ENCODE measurements around the gene CFAP46.
"Not testable (repeated sequence)": the region's sequence is repeated elsewhere in the genome, so short reads cannot be mapped to it uniquely, and the experiment has no call there.

The CFAP46 gene

DNA sequence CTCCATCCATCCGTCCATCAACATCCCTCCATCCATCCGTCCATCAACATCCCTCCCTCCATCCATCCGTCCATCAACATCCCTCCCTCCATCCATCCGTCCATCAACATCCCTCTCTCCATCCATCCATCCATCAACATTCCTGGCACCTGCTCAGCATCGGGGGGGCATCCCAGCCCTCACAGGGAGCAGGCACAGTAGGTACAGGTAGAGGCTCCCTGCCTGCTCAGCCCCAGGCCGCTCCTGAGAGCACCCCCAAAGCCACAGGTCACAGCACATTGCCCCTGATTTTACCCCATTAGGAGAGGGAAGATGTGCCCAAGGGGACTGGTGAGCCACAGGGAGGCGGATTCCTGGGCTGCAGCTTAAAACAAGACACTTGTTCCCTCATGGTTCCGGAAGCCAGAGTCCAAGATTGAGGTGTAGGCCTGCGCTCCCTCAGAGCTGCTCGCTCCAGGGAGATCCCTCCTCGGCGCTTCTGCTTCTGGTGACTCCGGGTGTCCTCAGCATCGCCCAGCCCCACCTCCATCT is 21.1 kb upstream of the CFAP46 start:
- no peak for DNase-seq (ENCODE audit: low read depth, low spot score)

DNA sequence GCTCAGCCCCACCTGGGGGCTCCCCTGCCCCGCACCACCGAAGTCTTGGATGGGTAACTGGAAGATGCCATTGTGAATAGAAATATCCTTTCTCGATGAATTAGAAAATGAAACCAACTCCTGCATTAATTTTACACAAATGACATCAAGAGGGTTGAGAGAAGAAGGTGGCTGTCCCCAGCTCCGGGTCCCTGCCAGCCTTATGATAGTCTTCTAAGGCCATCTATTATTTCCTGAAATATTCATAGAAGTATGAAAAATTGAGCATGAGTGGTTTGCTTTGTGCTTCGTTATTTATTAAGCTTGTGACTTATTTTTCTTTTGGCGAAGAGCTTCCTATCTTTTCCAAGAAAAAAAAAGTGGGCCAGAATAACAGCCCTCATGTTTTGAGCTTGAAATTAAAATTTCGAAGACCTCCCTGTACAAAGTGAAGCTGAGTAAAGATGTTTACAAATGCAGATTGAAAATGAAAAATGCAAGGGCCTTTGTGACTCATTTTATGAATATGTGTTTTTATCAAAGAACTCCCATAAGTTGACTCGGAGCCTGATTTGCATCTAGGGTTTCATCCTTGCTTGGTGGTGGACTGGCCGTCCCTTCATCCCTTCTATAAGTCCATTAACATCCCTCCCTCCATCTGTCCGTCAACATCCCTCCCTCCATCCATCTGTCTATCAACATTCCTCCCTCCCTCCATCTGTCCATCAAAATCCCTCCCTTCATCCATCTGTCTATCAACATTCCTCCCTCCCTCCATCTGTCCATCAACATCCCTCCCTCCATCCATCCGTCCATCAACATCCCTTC is 20.5 kb upstream of the CFAP46 start:
- no peak for DNase-seq (ENCODE audit: low read depth, low spot score)

DNA sequence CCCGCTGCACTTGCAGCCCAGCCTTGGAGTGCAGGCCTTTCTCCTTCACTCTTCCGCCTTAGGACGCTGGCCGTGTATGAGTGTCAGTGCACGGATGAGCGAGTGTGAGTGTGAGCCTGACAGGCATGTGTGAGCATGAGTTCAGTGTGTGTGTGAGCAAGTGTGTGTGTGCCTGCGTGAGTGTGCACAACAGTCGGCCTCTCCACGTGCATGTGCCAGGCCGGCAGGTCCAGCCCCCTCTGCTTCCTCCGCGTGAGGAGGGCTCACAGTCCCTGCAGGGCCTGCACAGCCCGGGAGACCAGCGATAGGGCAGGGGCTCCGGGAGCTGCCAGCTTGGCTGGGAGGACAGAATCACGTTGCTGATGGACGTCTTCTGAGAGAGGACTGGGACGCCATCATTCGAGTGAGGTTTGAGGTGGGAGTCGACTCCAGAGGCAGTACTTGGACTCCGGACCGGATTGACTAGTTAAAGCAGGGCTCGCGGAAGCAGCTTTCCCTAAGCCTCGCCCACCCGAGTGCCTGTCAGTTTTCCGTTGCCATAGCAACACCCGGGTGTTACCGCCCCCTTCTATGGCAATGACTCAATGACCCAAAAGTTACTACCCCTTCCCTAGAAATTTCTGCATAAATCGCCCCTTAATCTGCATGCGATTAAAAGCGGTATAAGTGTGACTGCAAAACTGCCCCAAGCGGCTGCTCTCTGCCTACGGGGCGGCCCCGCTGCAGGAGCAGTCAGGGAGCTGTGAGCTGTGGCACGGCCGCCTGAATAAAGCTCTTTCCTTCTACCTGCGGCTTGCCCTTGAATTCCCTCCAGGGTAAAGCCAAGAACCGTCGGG is 19.6 kb upstream of the CFAP46 start:
- peak; percentile 65 for DNase-seq (ENCODE audit: low read depth, low spot score)

DNA sequence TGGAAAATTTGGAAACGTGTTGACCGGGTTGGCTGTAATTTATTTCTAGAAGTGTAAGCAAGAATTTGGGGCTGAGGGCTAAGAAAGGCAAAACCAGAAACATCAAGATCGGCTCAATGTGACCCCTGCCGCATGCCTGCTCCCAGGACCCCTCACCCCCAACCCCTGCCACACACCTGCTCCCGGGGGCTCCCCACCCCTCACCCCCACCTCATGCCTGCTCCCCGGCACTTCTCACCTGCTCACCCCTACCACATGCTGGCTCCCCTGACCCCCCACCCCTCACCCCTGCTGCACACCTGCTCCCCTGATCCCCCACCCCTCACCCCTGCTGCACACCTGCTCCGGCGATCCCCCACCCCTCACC is 19.0 kb upstream of the CFAP46 start:
- DNase-seq (ENCODE audit: low read depth, low spot score), result no peak

DNA sequence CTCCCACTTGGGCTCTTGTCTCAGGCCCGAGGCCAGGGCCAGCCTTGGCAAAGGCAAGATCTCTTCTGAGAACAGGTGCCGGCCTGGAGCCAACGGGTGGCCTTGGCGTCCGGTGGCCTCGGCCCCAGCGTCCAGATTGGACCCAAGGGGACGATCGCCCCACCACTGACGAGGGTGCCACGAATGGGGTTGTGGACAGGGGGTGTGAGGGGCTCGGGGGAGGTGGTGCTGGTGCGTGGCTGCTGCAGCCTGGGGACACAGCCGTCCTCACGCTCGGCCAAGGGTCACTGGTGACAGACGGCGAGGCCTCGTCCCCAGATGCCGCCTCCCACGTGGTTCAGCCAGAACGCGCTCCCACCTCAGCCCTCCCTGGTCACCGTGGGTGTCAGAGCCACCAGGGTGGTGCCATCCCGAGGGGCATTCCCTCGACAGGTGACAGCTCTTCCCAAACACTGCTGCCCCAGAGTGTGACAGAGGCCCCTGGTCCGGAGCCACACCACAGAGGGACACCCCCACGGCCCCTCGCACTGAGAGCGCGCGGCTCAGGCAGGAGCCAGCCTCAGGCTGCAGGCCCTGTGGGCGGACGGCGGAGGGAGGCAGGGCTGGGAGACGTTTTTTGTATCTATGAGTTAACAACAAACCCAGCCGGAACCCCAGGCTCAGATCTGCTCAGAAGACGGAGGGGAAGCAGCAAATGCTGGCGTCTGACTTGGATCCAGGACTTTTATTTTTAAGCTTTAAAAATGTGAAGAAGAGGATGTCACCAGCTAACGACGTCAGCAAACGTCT is 18.5 kb upstream of the CFAP46 start:
- no peak for DNase-seq (ENCODE audit: low read depth, low spot score)

DNA sequence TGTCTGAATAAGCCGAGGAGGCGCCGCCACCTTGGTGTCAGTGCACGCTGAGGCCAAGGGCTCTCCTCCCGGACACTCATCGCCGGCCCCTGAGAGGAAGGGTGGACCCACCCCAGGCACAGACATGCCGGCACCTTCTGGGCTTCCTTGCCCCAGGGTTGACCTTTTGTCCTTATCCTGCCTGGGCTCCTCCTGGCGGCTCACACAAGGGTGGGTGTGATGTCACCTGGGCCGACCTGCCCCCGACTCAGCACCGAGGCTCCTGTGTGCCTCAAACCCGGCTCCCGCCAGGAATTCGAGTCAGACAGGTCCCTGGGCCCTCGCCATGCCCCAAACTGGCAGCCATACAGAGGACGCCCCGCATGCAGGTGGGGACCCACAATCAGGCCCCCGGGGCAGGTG is 17.7 kb upstream of the CFAP46 start:
- no peak for DNase-seq (ENCODE audit: low read depth, low spot score)

DNA sequence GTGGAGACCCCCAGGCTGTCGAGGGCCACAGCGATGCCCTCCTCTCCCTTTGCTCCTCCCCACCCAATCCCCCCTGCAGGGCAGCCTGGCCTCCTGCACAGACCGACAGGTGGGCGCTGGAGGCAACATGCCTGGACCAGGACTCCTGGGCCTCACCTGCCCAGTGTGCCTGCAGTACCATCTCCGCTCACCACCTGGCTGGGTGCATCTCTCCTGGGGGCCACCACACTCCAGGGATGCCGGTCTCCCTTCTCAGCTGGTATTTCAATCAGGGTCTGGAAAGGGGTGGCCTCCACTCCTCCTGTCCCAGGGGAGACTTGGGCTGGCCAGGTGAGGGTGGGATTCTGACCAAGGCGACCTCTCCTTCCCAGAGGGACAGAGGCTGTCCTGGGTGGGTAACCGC is 17.2 kb upstream of the CFAP46 start:
- no peak for DNase-seq (ENCODE audit: low read depth, low spot score)

DNA sequence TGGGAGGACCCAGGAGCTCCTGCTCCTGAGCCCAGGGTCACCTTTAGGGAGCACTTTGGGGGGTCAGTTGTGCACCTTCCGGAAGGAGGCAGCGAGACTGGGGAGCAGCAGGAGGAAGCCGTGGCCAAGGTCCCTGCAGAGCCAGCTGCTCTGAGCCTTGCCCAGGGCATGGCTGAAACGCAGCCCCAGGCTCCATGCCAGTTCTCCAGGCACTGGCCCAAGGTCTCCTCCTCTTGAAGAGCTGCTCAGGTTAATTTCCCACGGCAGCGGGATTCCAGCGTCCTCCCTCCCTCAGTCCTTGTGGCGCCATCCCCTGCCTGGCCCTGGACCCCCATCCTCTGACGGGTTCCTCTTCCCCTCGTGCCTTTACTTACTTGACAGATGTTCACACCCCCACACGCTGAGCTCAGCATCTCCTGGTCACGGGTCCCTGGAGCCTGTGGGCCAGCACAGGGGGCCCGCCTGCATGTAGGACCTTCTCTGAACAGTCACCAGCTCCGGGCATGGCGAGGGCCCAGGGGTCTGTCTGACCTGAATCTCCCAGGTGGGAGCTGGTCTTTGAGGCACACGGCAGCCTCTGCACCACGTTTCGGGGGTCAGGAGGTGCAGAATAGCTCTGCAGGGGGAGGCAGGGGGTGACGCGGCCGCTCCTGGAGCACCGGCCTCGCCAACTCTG is 16.7 kb upstream of the CFAP46 start:
- no peak for DNase-seq (ENCODE audit: low read depth, low spot score)

DNA sequence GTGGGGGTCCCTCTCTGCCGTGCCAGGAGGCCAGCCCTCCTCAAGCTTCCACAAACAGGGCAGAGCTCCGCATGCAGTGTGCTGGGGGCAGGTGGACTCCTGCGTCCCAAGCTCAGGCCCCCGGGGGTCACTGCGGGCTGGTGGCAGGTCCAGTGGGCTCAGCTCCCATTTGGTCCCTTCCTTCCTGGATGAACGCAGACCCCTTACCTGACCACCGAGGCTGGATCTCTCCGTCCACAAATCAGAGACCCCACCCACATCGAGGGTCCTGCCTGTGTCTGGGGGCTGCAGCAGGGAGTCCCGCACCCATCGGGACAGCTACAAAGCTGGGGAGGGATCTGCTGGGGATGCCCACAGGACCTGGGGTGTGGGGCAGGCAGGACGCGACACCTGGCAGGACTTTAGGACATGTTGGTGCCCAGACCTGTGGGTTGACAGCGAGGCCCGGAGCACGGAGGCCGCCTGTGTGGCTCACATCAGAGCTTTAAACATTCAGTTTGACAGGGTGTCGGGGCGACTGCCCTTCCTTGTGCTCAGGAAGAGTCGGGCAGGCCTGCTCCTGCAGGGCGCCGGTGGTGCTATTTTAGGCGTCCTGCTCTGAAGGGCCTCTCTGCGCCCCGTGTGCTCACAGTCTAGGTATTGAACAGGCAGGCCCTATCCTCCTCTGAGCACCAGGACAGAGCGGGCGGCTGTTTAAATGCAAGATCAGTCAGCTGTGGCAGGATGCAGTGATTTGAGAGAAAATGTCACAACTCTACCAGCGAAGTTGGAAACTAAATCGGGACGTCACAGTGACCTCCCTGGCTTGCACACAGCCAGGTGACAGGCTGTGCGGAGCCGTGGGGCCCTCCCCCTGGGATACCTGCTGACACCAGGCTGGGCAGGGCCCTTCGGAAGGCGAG is 15.9 kb upstream of the CFAP46 start:
- no peak for DNase-seq (ENCODE audit: low read depth, low spot score)

DNA sequence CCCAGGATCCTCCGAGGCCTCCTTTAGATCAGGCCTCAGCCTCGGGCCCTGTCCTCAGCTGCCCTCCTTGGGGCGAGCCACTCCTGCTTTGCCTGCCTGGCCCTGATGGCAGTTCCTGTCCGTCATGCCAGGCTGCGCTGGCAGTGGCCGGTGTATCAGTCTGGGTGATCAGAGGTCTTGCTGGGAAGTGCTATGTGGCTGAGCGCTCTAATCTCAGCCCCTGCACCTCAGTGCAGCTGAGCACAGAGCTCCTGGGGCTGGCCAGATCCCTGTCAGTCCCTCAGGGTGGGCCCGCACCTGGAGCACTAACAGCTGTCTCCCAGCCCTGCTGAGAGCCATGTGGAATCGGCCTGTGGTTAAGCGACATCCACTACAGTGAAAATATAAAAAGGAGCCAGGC is 14.8 kb upstream of the CFAP46 start:
- DNase-seq (ENCODE audit: low read depth, low spot score), result no peak

DNA sequence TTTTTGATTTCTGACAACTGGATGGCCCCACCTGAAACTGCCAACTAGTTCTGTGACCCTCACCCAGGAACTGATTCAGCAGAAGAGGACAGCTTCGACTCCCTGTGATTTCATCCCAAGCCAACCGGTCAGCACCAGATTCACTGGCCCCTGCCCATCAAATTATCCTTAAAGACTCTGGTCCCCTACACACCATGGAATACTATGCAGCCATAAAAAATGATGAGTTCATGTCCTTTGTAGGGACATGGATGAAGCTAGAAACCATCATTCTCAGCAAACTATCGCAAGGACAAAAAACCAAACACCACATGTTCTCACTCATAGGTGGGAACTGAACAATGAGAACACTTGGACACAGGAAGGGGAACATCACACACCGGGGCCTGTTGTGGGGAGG is 13.9 kb upstream of the CFAP46 start:
- DNase-seq (ENCODE audit: low read depth, low spot score), result not testable (repeated sequence)

DNA sequence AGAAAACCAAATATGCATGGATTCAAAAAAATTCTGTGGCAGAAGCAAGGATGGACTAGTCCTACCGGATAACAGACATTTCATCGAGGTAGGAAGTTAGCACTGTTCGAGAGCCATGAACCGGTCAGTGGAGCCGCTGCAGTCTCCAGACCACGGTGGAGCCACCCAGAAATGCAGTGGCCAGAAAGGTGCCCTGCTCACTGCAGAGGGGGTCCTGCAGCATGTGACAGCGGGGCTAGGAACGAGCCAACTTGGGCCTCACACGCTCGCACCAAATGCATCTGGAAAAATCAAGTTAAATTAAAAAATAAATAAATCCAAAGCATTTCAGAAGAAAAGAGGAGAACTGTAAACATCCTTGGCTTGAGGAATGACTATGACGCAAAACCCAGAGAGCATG is 13.1 kb upstream of the CFAP46 start:
- no peak for DNase-seq (ENCODE audit: low read depth, low spot score)

DNA sequence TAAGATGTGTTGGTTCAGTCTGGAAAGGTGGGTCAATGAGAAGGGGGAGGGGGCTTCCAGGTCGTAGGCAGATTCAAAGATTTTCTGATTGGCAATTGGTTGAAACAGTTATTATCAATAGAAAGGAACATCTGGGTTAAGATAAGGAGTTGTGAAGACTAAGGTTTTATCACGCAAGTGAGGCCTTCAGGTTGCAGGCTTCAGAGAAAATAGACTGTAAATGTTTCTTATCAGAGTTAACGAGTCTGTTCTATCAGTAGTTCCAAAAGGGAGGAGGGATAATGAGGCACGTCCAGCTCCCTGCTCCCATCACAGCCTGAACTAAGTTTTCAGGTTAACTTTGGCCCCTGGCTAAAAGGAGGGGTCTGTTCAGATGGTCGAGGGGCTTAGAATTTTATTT is 11.1 kb upstream of the CFAP46 start:
- DNase-seq (ENCODE audit: low read depth, low spot score), result no peak

DNA sequence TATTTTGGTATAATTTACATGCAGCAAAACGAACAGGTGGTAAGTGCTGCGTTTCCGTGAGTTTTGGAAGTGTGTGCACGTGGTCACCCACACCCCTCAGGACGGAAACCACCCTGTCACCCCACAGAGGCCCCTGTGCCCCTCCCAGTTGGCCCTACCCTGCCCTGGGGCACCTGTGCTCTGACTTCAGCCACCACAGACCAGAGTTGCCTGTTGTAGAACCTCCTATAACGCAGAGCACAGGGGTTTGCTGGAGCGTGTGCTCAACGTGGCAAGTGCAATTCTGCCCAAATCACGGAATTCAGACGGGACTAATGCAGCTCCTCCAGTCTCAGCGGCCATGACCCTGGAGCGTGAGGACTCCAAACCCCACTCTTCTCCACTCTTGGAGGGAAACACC is 9.6 kb upstream of the CFAP46 start:
- no peak for DNase-seq (ENCODE audit: low read depth, low spot score)

DNA sequence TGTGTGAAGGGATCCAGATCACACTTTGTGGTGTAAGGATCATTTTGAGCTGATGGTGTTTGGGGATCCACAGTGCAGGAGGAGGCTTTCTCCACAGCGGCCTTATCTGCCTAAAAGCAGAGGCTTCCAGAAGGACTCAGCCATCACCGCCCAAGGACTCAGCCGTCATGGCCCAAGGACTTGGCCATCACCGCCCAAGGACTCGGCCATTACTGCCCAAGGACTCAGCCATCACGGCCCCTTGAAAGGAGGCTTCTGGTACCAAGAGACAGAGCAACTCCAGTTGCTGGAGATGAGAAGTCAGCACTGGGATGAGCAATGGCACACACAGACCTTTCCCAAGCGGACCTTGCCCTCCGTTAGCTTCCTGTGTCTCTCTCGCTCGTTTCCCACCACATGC is 6.0 kb upstream of the CFAP46 start:
- DNase-seq (ENCODE audit: low read depth, low spot score), result no peak

DNA sequence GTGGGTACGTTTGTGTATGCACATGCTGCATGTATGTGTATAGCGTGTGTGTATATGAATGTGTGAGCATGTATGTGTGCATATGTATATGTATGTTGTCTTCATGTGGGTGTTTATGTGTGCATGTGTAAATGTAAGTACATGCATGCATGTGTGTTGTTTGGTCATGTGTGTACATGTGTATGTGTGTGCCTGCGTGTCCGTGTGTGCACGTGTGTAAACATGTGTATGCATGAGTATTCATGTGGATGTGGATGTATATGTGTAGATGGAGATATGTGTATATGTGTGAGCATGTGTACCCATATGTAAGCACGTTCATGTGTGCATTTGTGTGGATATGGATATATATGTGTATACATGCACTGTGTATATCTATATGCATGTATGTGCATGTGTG is 5.5 kb upstream of the CFAP46 start:
- DNase-seq (ENCODE audit: low read depth, low spot score), result no peak

DNA sequence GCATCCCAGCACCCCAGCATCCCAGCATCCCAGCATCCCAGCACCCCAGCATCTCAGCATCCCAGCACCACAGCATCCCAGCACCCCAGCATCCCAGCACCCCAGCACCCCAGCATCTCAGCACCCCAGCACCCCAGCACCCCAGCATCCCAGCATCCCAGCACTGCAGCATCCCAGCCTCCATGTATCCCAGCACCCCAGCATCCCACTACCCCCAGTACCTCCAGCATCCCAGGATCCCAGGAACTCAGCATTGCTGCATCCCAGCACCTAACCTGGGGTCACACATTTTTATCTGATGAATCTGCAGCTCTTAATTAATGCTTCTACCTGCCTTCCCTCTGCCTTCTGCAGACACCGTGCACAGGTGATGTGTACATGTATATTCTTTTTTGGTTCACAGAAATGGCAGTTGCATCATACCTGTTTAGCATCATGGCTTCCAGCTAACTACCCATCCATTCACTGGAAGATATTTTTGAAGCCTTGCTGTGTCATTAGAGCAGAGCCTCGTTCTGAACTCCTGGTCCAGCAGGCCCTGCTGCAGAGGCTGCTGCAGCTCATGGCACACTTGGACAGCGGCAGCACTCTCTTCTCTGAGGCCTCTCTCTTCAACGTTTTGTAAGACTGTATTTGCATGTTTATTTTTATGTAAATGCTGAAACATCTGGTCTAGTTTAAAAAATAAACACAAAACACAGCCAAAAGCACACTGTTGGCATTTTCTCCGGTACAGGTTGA is 4.6 kb upstream of the CFAP46 start:
- DNase-seq (ENCODE audit: low read depth, low spot score), result no peak

DNA sequence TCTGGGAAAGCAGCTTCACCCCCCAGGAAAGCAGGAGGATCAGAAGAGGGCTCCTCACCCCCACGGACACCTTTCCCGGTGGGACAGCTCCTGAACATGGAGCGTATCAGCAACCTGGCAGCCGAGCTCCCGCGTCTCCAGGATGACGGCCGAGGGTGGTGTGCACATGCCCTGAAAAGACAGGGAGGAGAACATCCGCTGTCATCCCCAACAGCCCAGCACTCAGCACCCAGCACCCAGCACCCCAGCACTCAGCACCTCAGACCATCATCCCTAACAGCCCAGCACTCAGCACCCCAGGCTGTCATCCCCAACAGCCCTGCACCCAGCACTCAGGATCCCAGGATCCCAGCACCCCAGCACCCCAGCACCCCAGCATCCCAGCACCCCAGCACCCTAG is 3.9 kb upstream of the CFAP46 start:
- no peak for DNase-seq (ENCODE audit: low read depth, low spot score)

DNA sequence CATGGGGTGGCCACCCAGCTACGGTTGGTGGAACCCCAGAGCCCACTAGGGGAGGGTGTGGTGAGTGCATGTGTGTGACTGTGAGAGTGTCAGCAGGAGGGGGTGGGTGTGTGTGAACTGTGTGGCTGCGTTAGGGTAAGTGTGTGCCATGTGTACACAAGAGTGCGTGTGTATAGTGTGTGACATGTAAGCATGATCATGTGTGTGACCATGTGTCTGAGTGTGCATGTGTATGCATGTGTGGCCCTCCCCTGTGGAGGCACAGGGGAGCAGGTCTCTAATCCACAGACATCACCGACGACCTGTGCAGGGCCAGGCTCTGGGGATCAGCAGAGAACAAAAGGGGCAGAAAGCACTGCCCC is 3.5 kb upstream of the CFAP46 start:
- DNase-seq (ENCODE audit: low read depth, low spot score), result no peak

Measured in iPS DF 19.7 (cell line).